ENCODE results near the gene SORCS3.

GRCh38 chr10:105188737-105189462 lies 547.8 kb downstream of the SORCS3 start:
- TF ChIP-seq CTCF (conservative IDR thresholded peaks at IDR 0.05) (no peak), ZFX (IDR thresholded peaks at IDR 0.05) (no peak)

Measured in C4-2B (cell line).